ENCODE data around the gene SPNS1. TPM values are rescaled to one million over a fixed set of nuclear protein-coding genes. Genes with fewer than 3 reads are reported as not detected.

SPNS1 gene
- total and polyA plus RNA-seq, 2 of the 8 experiments (the other 6 are each of a cell fraction or from before 2014, with no cell fraction given) = 48.8 to 66.9 TPM

DNA sequence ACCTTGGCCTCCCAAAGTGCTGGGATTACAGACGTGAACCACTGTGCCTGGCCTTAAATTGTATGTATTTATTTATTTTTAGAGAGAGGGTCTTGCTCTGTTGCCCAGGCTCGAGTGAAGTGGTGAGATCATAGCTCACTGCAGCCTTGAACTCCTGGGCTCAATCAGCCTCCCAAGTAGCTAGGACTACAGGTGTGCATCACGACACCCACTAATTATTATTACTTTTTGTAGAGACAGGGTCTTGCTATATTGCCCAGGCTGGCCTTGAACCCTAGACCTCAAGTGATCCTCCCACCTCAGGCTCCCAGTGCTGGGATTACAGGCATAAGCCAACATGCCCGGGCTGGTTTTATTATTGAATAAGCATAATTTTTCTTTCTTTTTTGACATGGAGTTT lies 27.9 kb upstream of the SPNS1 start:
- H3K23ac ChIP-seq (ENCODE audit: insufficient read length) = no peak overlapping the region
- peaks cover 0 to under 1% of the 10 kb centered on the region in 2 experiments for H4K20me1 ChIP-seq (replicated peaks in 1 of 2; ENCODE audit: control insufficient read depth in 1 of 2, insufficient read depth in 2 of 2, low read length in 2 of 2)
- POLR2A ChIA-PET (ENCODE audit: partially characterized antibody) = interaction anchor here (1.1 to 2.3 kb wide), 4 partner anchors 10 to 85 kb away, joined by 5 to 9 read pairs (median 6); partner anchors contain the start of gene SPNS1
- no peak overlapping the region for H3K9ac ChIP-seq (replicated peaks in 1 of 4; ENCODE audit: extremely low read depth in 1 of 4, low read depth in 3 of 4, low read length in 3 of 4)
- no peak overlapping the region for H4K91ac ChIP-seq (replicated peaks; ENCODE audit: insufficient read length, low read length)
- no peak overlapping the region for H2BK5ac ChIP-seq (ENCODE audit: low read depth, low read length)
- H4K8ac ChIP-seq (ENCODE audit: extremely low read depth, insufficient read depth, low read length) = no peak overlapping the region
- FAIRE-seq (no peak), DNase-seq (ENCODE audit: low read depth in 1 of 2, low spot score in 2 of 2) (no peak)
- no peak overlapping the region for H3K18ac ChIP-seq (ENCODE audit: extremely low read depth, low read length)
- no peak overlapping the region for H2BK12ac ChIP-seq (ENCODE audit: low read depth, low read length)
- no peak overlapping the region for H3K4me3 ChIP-seq (ENCODE audit: extremely low read depth in 1 of 4, insufficient read depth in 2 of 4, low read depth in 3 of 4, low read length in 4 of 4)
- no peaks in the 10 kb centered on the region for H3K9me3 ChIP-seq (ENCODE audit: insufficient read depth in 2 of 2, low read depth in 1 of 2, low read length in 1 of 2)
- no peaks in the 10 kb centered on the region for H3K79me1 ChIP-seq (ENCODE audit: low read depth, low read length)
- WGBS, 2 experiments (ENCODE audit: extremely low coverage in 1 of 2, insufficient coverage in 1 of 2, insufficient read length in 1 of 2, insufficient replicate concordance in 2 of 2, low coverage in 1 of 2, low lambda C conversion rate in 2 of 2, missing lambda C conversion rate in 1 of 2) = 90% methylated on average over 4 of the region's 4 CpGs; no CpG with 5 or more reads in 1 of the 2 experiments
- no peak overlapping the region for H2BK20ac ChIP-seq (ENCODE audit: low read length)
- H3K4me2 ChIP-seq (ENCODE audit: insufficient read depth in 1 of 2, low read depth in 2 of 2, low read length in 2 of 2) = no peak overlapping the region; a peak in 1 of 4 replicates
- H3K27me3 ChIP-seq (replicated peaks in 1 of 4; ENCODE audit: control insufficient read depth in 3 of 4, extremely low read depth in 1 of 4, insufficient read depth in 3 of 4, low read length in 3 of 4) = no peaks in the 10 kb centered on the region
- peaks cover 5% of the 10 kb centered on the region for H3K23me2 ChIP-seq (ENCODE audit: low read depth, low read length)
- H3K56ac ChIP-seq (replicated peaks; ENCODE audit: insufficient read length, low read depth, low read length) = no peak overlapping the region
- CTCF ChIA-PET (ENCODE audit: partially characterized antibody) = interaction anchor here (0.6 to 1.9 kb wide), 5 partner anchors 18 to 100 kb away, joined by 3 to 7 read pairs (median 5); partner anchors contain the start of gene TUFM
- no peaks in the 10 kb centered on the region for H3K36me3 ChIP-seq (ENCODE audit: control insufficient read depth in 2 of 4, insufficient read depth in 4 of 4, low read length in 3 of 4)
- H2BK120ac ChIP-seq (replicated peaks; ENCODE audit: low read depth, low read length) = no peak overlapping the region
- no peak overlapping the region for H3K14ac ChIP-seq (ENCODE audit: insufficient read length)
- H2AFZ ChIP-seq (ENCODE audit: low read length) = no peak overlapping the region
- H3K4ac ChIP-seq (replicated peaks; ENCODE audit: insufficient read length, low read depth, low read length) = no peak overlapping the region
- no peak overlapping the region for H4K5ac ChIP-seq (ENCODE audit: insufficient read length, low read depth, low read length)
- H3K27ac ChIP-seq (ENCODE audit: low read depth, low read length) = no peak overlapping the region
- peaks cover under 1 to 5% of the 10 kb centered on the region in 2 experiments; a peak in 3 of 4 replicates for H3K79me2 ChIP-seq (ENCODE audit: control insufficient read depth in 1 of 2, insufficient read depth in 2 of 2, low read length in 2 of 2)
- no peak overlapping the region for H2AK5ac ChIP-seq (ENCODE audit: low read depth, low read length)
- peaks cover 0 to 7% (median 1%) of the 10 kb centered on the region in 4 experiments; a peak in 3 of 7 replicates for H3K4me1 ChIP-seq (replicated peaks in 1 of 4; ENCODE audit: control insufficient read depth in 3 of 4, insufficient read depth in 4 of 4, low read length in 3 of 4)
- no peak overlapping the region for H2BK15ac ChIP-seq (ENCODE audit: low read length)
- TF ChIP-seq RBBP5 (IDR thresholded peaks at IDR 0.05; ENCODE audit: borderline replicate concordance, low read depth, low read length) (no peak), EP300 (IDR thresholded peaks at IDR 0.05; ENCODE audit: borderline replicate concordance in 1 of 2, low read depth in 2 of 2, low read length in 2 of 2) (no peak), KDM1A (IDR thresholded peaks at IDR 0.05; ENCODE audit: borderline replicate concordance, low read length) (no peak), FOSL1 (IDR thresholded peaks at IDR 0.05; ENCODE audit: insufficient read depth, low read depth, low read length) (no peak), GABPA (IDR thresholded peaks at IDR 0.05; ENCODE audit: borderline replicate concordance, insufficient read depth, low read length) (no peak), YY1 (IDR thresholded peaks at IDR 0.05; ENCODE audit: low read depth, low read length) (no peak), SIX5 (IDR thresholded peaks at IDR 0.05; ENCODE audit: low read depth, low read length) (no peak), SRF (IDR thresholded peaks at IDR 0.05; ENCODE audit: low read depth, low read length) (no peak), TAF7 (optimal IDR thresholded peaks at IDR 0.05; ENCODE audit: borderline replicate concordance, low read depth, low read length) (no peak)

All from H1 (cell line).